Testis (tissue), 2 donors: ENCODE data around the gene ERCC8.

Experiments used
- CTCF ChIP-seq, 3 experiments: fragments of 450-650 bp in 2 of 3; fragments of 200-600 bp in 1 of 3; sonication (generic) in 1 of 3; IDR thresholded peaks; one replicate each; pipeline ENCODE4 v1.5.1; 2016 to 2019; ENCODE audit warnings: antibody characterized with exemption in 3 of 3, mild to moderate bottlenecking in 2 of 3, moderate library complexity in 1 of 3
- POLR2A ChIP-seq: fragments of 450-650 bp; IDR thresholded peaks from one replicate; pipeline ENCODE4 v1.6.1; 2017; ENCODE audit warnings: antibody characterized with exemption, mild to moderate bottlenecking, moderate library complexity

GRCh38 chr5:60872892-60873291, 72.0 kb downstream of the ERCC8 start:
- TF ChIP-seq CTCF (IDR thresholded peaks at IDR 0.05) = no peak
- TF ChIP-seq POLR2A = no peak
